Loucy (cell line): ENCODE data around the gene RPIA.

Experiments used
- H2AFZ ChIP-seq: fragments of 200-600 bp; sonication (generic); 2 replicates; pipeline ENCODE4 v1.6.0; 2016; ENCODE audit warnings: antibody characterized with exemption, mild to moderate bottlenecking, low read length, moderate library complexity
- H3F3A ChIP-seq: fragments of 200-600 bp; 2 replicates; pipeline ENCODE4 v1.6.0; 2016; ENCODE audit warnings: antibody characterized with exemption, low read depth, mild to moderate bottlenecking
- H3K27me3 ChIP-seq: fragments of 200-600 bp; sonication (generic); 2 replicates; pipeline ENCODE4 v1.6.1; 2014; ENCODE audit warnings: low read length, mild to moderate bottlenecking; ENCODE audit not compliant: insufficient read depth, poor library complexity, severe bottlenecking
- H3K36me3 ChIP-seq: fragments of 200-600 bp; sonication (generic); 2 replicates; pipeline ENCODE4 v1.6.1; 2016; ENCODE audit warnings: low read length; ENCODE audit not compliant: insufficient read depth
- H3K4me1 ChIP-seq: fragments of 200-600 bp; sonication (generic); 2 replicates; pipeline ENCODE4 v1.5.1; 2014; ENCODE audit warnings: low read length, mild to moderate bottlenecking; ENCODE audit not compliant: insufficient read depth, poor library complexity, severe bottlenecking
- H3K4me2 ChIP-seq: fragments of 200-600 bp; sonication (generic); 2 replicates; pipeline ENCODE4 v1.6.0; 2014; ENCODE audit warnings: antibody characterized with exemption, low read length, low read depth, mild to moderate bottlenecking; ENCODE audit not compliant: poor library complexity, severe bottlenecking
- H3K4me3 ChIP-seq: fragments of 200-600 bp; sonication (generic); 2 replicates; pipeline ENCODE4 v1.5.1; 2014; ENCODE audit warnings: low read length, mild to moderate bottlenecking, mixed read lengths; ENCODE audit not compliant: poor library complexity, severe bottlenecking
- H3K79me2 ChIP-seq: fragments of 200-600 bp; sonication (generic); 2 replicates; pipeline ENCODE4 v1.6.1; 2014; ENCODE audit warnings: low read length; ENCODE audit not compliant: insufficient read depth
- H3K9ac ChIP-seq: fragments of 200-600 bp; sonication (generic); 2 replicates; pipeline ENCODE4 v1.6.0; 2014; ENCODE audit warnings: mild to moderate bottlenecking, low read depth, low read length, moderate library complexity; ENCODE audit not compliant: poor library complexity, severe bottlenecking
- H3K9me2 ChIP-seq: fragments of 200-600 bp; sonication (generic); replicated peaks from 2 replicates; pipeline ENCODE4 v1.6.1; 2016; ENCODE audit warnings: low read depth, low read length, mixed read lengths
- H3K9me3 ChIP-seq: fragments of 200-600 bp; sonication (generic); 2 replicates; pipeline ENCODE4 v1.6.1; 2014; ENCODE audit warnings: mild to moderate bottlenecking, antibody characterized with exemption, low read length, low read depth; ENCODE audit not compliant: insufficient read depth
- H4K20me1 ChIP-seq: fragments of 200-600 bp; sonication (generic); 2 replicates; pipeline ENCODE4 v1.6.0; 2014; ENCODE audit warnings: antibody characterized with exemption, low read length, mild to moderate bottlenecking; ENCODE audit not compliant: insufficient read depth, poor library complexity, severe bottlenecking
- CTCF ChIP-seq: fragments of 200-600 bp; sonication (generic); conservative IDR thresholded peaks from 2 replicates; pipeline ENCODE4 v1.5.1; 2014; ENCODE audit warnings: mild to moderate bottlenecking, antibody characterized with exemption, low read length
- EZH2phosphoT487 ChIP-seq: fragments of 200-600 bp; IDR thresholded peaks from 2 replicates; pipeline ENCODE4 v1.6.1; 2018; ENCODE audit warnings: antibody characterized with exemption, mild to moderate bottlenecking, moderate library complexity, borderline replicate concordance

The RPIA gene

GRCh38 chr2:88720399-88720798, 28.9 kb downstream of the RPIA start:
- Histone ChIP-seq H3K4me1 (no peaks in the 10 kb centered on the region), H3K36me3 (peaks cover 26% of the 10 kb centered on the region; the same call in 1 of the 2 replicates), H3K4me2 (no peak overlapping the region), H2AFZ (no peak overlapping the region), H3K9me2 (no peaks in the 10 kb centered on the region), H3K4me3 (no peak overlapping the region), H3K9me3 (peaks cover 10% of the 10 kb centered on the region; the same call in 1 of the 2 replicates), H4K20me1 (peaks cover 3% of the 10 kb centered on the region), H3K9ac (no peak overlapping the region), H3K27me3 (no peaks in the 10 kb centered on the region), H3F3A (no peaks in the 10 kb centered on the region), H3K79me2 (peaks cover 19% of the 10 kb centered on the region; the same call in 1 of the 2 replicates)
- TF ChIP-seq CTCF (no peak), EZH2phosphoT487 (no peak)

GRCh38 chr2:88721268-88721667, 29.8 kb downstream of the RPIA start:
- H3F3A ChIP-seq: no peaks in the 10 kb centered on the region
- peaks cover 3% of the 10 kb centered on the region for H4K20me1 ChIP-seq
- H3K36me3 ChIP-seq: peaks cover 26% of the 10 kb centered on the region; the same call in 1 of the 2 replicates
- no peaks in the 10 kb centered on the region for H3K27me3 ChIP-seq
- peaks cover 11% of the 10 kb centered on the region; the same call in 1 of the 2 replicates for H3K79me2 ChIP-seq
- no peak overlapping the region for H2AFZ ChIP-seq
- no peak overlapping the region for H3K9ac ChIP-seq
- no peak overlapping the region for H3K4me2 ChIP-seq
- TF ChIP-seq CTCF (no peak), EZH2phosphoT487 (no peak)
- H3K4me3 ChIP-seq: no peak overlapping the region
- no peaks in the 10 kb centered on the region for H3K4me1 ChIP-seq
- H3K9me3 ChIP-seq: peaks cover 10% of the 10 kb centered on the region; the same call in 1 of the 2 replicates
- no peaks in the 10 kb centered on the region for H3K9me2 ChIP-seq

- Histone ChIP-seq H3K27me3 (no peaks in the 10 kb centered on the region), H3K9me3 (no peaks in the 10 kb centered on the region), H3F3A (no peaks in the 10 kb centered on the region), H3K4me2 (no peak overlapping the region), H3K4me3 (no peak overlapping the region), H3K36me3 (0 out of 2 replicates have a peak, but pooled peaks cover 9% of the 10 kb centered on the region), H4K20me1 (no peaks in the 10 kb centered on the region), H3K4me1 (peaks cover 11% of the 10 kb centered on the region), H3K79me2 (peaks cover 19% of the 10 kb centered on the region; the same call in 1 of the 2 replicates), H3K9ac (no peak overlapping the region), H3K9me2 (no peaks in the 10 kb centered on the region), H2AFZ (no peak overlapping the region)
- TF ChIP-seq CTCF: no peak
These were observed 33.3 kb downstream of the RPIA start for GRCh38 chr2:88724643-88725332.
